Thoracic aorta (tissue), 2 donors: Measurements from ENCODE around the gene ZNF330. TPM values are rescaled to one million over a fixed set of nuclear protein-coding genes. Genes with fewer than 3 reads are reported as not detected.

ENCODE experiments used
- ATAC-seq: fragments of 150-250 bp; one replicate; pipeline ENCODE4 v1.8.0; 2017; ENCODE audit warnings: low read depth; ENCODE audit not compliant: insufficient number of reproducible peaks, low FRiP score
- DNase-seq: peaks from one replicate; pipeline ENCODE4 v3.0.0-alpha.2; 2020; ENCODE audit warnings: low spot score
- H3K27ac ChIP-seq, 2 donors: fragments of 200-600 bp; sonication (generic); 1 replicate in 1 of 2; 2 replicates in 1 of 2; pipeline ENCODE4 v1.5.1; 2016; ENCODE audit warnings: mild to moderate bottlenecking in 2 of 2, moderate library complexity in 2 of 2
- H3K27me3 ChIP-seq: fragments of 200-600 bp; sonication (generic); replicated peaks from 2 replicates; pipeline ENCODE4 v1.6.0; 2016; ENCODE audit warnings: mild to moderate bottlenecking; ENCODE audit not compliant: insufficient read depth
- H3K36me3 ChIP-seq: fragments of 200-600 bp; sonication (generic); one replicate; pipeline ENCODE4 v1.5.1; 2016
- H3K4me1 ChIP-seq, 2 donors: fragments of 200-600 bp; sonication (generic); 1 replicate in 1 of 2; 2 replicates in 1 of 2; pipeline versions ENCODE4 v1.5.1 to v1.6.0; 2016; ENCODE audit warnings: low read depth in 2 of 2, mild to moderate bottlenecking in 1 of 2; ENCODE audit not compliant: control insufficient read depth in 1 of 2
- H3K4me3 ChIP-seq: fragments of 200-600 bp; sonication (generic); 2 replicates; pipeline ENCODE4 v1.5.1; 2016; ENCODE audit warnings: mild to moderate bottlenecking
- H3K9me3 ChIP-seq: fragments of 200-600 bp; sonication (generic); 2 replicates; pipeline ENCODE4 v1.5.1; 2016
- CTCF ChIP-seq: fragments of 200-600 bp; sonication (generic); IDR thresholded peaks from one replicate; pipeline ENCODE4 v1.5.1; 2019; ENCODE audit warnings: antibody characterized with exemption
- total RNA-seq, 2 donors: library from RNA; depleted of rRNA; stranded (reverse); fragments of >200 nt; gene quantifications; one replicate each; pipeline versions ENCODE4 v1.1.0 to v1.2.3, GENCODE V29; 2016

The ZNF330 gene
- total RNA-seq, 2 donors from 2014 or later = 32.2 to 37.5 TPM

GRCh38 chr4:141244419-141244818, 23.7 kb downstream of the ZNF330 start:
- DNase-seq (no peak), ATAC-seq (no peak)
- H3K4me1 ChIP-seq = peaks cover 0 to 5% of the 10 kb centered on the region in 2 donors
- no peaks in the 10 kb centered on the region for H3K36me3 ChIP-seq
- no peaks in the 10 kb centered on the region for H3K9me3 ChIP-seq
- no peak for TF ChIP-seq CTCF
- no peak overlapping the region for H3K4me3 ChIP-seq
- H3K27ac ChIP-seq = no peak overlapping the region
- no peaks in the 10 kb centered on the region for H3K27me3 ChIP-seq

DNA sequence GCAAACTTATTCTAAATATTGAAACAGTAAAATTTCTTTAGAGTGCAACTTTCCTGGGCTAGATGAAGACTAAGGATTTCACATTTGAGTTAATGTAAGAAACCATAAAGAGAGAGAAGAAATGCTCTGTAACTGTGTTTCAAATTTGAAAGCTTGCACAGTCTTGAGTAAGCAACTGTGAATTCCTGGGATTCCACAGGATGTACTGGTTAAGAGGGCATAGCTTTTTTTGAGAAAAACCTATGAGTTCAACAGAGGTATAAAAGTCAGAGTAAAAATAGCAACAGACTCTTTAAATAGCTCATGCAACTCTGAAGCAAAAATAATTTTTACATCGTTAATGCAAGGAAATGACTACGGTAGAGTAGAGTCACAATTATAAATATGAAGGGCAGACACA, 25.5 kb downstream of the ZNF330 start:
- DNase-seq = no peak
- no peak overlapping the region for H3K27ac ChIP-seq
- no peak for TF ChIP-seq CTCF
- H3K36me3 ChIP-seq = no peaks in the 10 kb centered on the region
- H3K4me1 ChIP-seq = peaks cover 0 to 5% of the 10 kb centered on the region in 2 donors
- ATAC-seq = no peak
- H3K27me3 ChIP-seq = no peaks in the 10 kb centered on the region
- H3K9me3 ChIP-seq = no peaks in the 10 kb centered on the region
- H3K4me3 ChIP-seq = no peak overlapping the region

DNA sequence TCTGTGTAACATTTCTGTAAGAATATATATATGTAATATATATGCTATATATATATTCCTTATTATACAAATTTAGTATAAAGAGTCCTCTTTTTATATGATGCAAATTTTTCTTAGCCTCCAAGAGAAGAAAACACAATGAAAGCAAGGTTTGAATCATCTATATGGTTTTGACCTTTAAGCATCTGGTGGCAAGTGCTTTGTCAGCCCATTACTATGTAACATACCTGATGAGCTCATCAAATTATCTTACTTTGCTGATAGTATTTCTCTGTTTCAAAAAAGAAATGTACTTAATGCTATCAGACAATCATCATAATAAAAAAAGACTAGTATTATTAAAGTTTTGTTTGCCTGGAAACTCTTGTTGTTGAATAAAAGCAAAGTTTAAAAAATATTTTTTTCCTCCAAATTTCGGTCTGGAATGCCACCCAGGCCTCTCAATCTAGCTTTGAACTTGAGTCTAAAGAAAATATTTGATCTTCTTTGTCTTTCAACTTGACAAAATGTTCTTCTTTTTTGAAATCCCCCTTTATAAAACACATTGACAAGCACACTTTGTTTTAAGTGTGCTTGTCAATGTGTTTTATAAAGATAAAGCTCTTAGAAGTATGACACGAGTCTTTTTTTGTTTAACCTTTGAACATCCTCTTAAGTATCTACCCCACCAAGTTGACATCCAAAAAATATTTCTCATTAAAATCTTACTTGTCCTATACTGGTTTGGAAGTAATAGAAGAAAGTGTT, 26.2 kb downstream of the ZNF330 start:
- Histone ChIP-seq H3K4me3 (no peak overlapping the region), H3K4me1 (peaks cover 0 to 5% of the 10 kb centered on the region in 2 donors), H3K27ac (no peak overlapping the region), H3K9me3 (no peaks in the 10 kb centered on the region), H3K27me3 (no peaks in the 10 kb centered on the region), H3K36me3 (no peaks in the 10 kb centered on the region)
- DNase-seq (no peak), ATAC-seq (no peak)
- TF ChIP-seq CTCF = no peak

DNA sequence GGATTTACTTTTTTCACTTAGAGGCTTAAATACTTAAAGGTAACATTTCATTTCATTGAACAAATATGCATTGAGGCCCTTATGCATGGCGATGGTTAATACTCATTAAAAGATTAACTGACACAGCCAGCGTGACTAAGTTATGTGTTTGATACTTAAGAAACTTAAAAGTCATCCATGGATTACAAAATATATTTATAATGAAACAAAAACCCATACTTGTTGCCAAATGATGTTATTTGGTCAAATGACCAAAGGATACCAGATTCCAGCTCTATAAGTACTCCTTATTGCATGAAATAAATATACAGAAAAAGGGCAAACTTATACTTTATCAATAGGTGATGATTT, 26.7 kb downstream of the ZNF330 start:
- Histone ChIP-seq H3K27ac (no peak overlapping the region), H3K9me3 (no peaks in the 10 kb centered on the region), H3K4me1 (peaks cover 0 to 5% of the 10 kb centered on the region in 2 donors), H3K36me3 (no peaks in the 10 kb centered on the region), H3K27me3 (no peaks in the 10 kb centered on the region), H3K4me3 (no peak overlapping the region)
- no peak for DNase-seq
- no peak for TF ChIP-seq CTCF
- ATAC-seq = no peak

GRCh38 chr4:141248029-141248428, 27.3 kb downstream of the ZNF330 start:
- peaks cover 0 to 5% of the 10 kb centered on the region in 2 donors for H3K4me1 ChIP-seq
- H3K27me3 ChIP-seq = no peaks in the 10 kb centered on the region
- TF ChIP-seq CTCF = no peak
- no peaks in the 10 kb centered on the region for H3K9me3 ChIP-seq
- no peak overlapping the region for H3K4me3 ChIP-seq
- no peaks in the 10 kb centered on the region for H3K36me3 ChIP-seq
- H3K27ac ChIP-seq = no peak overlapping the region
- ATAC-seq (no peak), DNase-seq (no peak)
